ENCODE results near the gene ATRN.

- TF ChIP-seq, protein P1, sequence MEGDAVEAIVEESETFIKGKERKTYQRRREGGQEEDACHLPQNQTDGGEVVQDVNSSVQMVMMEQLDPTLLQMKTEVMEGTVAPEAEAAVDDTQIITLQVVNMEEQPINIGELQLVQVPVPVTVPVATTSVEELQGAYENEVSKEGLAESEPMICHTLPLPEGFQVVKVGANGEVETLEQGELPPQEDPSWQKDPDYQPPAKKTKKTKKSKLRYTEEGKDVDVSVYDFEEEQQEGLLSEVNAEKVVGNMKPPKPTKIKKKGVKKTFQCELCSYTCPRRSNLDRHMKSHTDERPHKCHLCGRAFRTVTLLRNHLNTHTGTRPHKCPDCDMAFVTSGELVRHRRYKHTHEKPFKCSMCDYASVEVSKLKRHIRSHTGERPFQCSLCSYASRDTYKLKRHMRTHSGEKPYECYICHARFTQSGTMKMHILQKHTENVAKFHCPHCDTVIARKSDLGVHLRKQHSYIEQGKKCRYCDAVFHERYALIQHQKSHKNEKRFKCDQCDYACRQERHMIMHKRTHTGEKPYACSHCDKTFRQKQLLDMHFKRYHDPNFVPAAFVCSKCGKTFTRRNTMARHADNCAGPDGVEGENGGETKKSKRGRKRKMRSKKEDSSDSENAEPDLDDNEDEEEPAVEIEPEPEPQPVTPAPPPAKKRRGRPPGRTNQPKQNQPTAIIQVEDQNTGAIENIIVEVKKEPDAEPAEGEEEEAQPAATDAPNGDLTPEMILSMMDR (IDR thresholded peaks at IDR 0.05): no peak
- no peak for TF ChIP-seq POLR2A (IDR thresholded peaks at IDR 0.05)
These were observed 601 bp upstream of the ATRN start for GRCh38 chr20:3470208-3470626.

All from right lobe of liver (tissue), 4 donors.